ENCODE measurements around the gene VPS52. TPM values are rescaled to one million over a fixed set of nuclear protein-coding genes. Genes with fewer than 3 reads are reported as not detected.

VPS52 gene
- total RNA-seq, 2 experiments from 2014 or later, result 50.4 to 73.5 TPM

GRCh38 chr6:33213989-33214335 lies 57.7 kb downstream of the VPS52 start:
- no peak for TF ChIP-seq CTCF (conservative IDR thresholded peaks at IDR 0.05; ENCODE audit: low read length)
- TF ChIP-seq EZH2phosphoT487 (IDR thresholded peaks at IDR 0.05; ENCODE audit: borderline replicate concordance, low read depth, low read length), result no peak
- Histone ChIP-seq H4K20me1 (ENCODE audit: insufficient read depth, low read length) (no peaks in the 10 kb centered on the region), H3K4me3 (ENCODE audit: low read depth, low read length, poor library complexity, severe bottlenecking) (no peak overlapping the region), H3K4me2 (ENCODE audit: low read length) (no peak overlapping the region), H3K9me3 (ENCODE audit: low read length) (no peaks in the 10 kb centered on the region), H3K79me2 (ENCODE audit: insufficient read depth, low read depth, low read length) (peaks cover 5% of the 10 kb centered on the region; the same call in 1 of the 2 replicates), H3K9me2 (ENCODE audit: insufficient read depth, low read length) (no peaks in the 10 kb centered on the region), H2AFZ (ENCODE audit: low read length) (no peak overlapping the region), H3K27ac (ENCODE audit: low read depth, low read length, poor library complexity, severe bottlenecking) (no peak overlapping the region), H3K4me1 (ENCODE audit: insufficient read depth, low read length, poor library complexity, severe bottlenecking) (peaks cover 14% of the 10 kb centered on the region), H3K36me3 (ENCODE audit: insufficient read depth, low read length) (peaks cover 8% of the 10 kb centered on the region; the same call in 1 of the 2 replicates)
- BruUV-seq (replicated peaks), result no TSS peak
- ChIA-PET POLR2A (no interaction called here), CTCF (ENCODE audit: unreplicated experiment) (no interaction called here)
- DNase-seq (ENCODE audit: low spot score), result no peak
- intact Hi-C loops (cut with micrococcal nuclease; ENCODE audit: unreplicated experiment), result no loop called here

GRCh38 chr6:33213166-33213988 lies 58.3 kb downstream of the VPS52 start:
- H2AFZ ChIP-seq (ENCODE audit: low read length), result no peak overlapping the region
- peaks cover 17% of the 10 kb centered on the region for H3K4me1 ChIP-seq (ENCODE audit: insufficient read depth, low read length, poor library complexity, severe bottlenecking)
- intact Hi-C loops (cut with micrococcal nuclease; ENCODE audit: unreplicated experiment), result no loop called here
- H3K9me2 ChIP-seq (ENCODE audit: insufficient read depth, low read length), result no peaks in the 10 kb centered on the region
- POLR2A ChIA-PET, result no interaction called here
- no peak for TF ChIP-seq EZH2phosphoT487 (IDR thresholded peaks at IDR 0.05; ENCODE audit: borderline replicate concordance, low read depth, low read length)
- no peak for TF ChIP-seq CTCF (conservative IDR thresholded peaks at IDR 0.05; ENCODE audit: low read length)
- H3K9me3 ChIP-seq (ENCODE audit: low read length), result no peaks in the 10 kb centered on the region
- no peak for DNase-seq (ENCODE audit: low spot score)
- no peak overlapping the region for H3K27ac ChIP-seq (ENCODE audit: low read depth, low read length, poor library complexity, severe bottlenecking)
- no peak overlapping the region for H3K4me3 ChIP-seq (ENCODE audit: low read depth, low read length, poor library complexity, severe bottlenecking)
- H3K4me2 ChIP-seq (ENCODE audit: low read length), result no peak overlapping the region
- no TSS peak for BruUV-seq (replicated peaks)
- CTCF ChIA-PET (ENCODE audit: unreplicated experiment), result no interaction called here
- H4K20me1 ChIP-seq (ENCODE audit: insufficient read depth, low read length), result no peaks in the 10 kb centered on the region
- H3K36me3 ChIP-seq (ENCODE audit: insufficient read depth, low read length), result peaks cover 8% of the 10 kb centered on the region; the same call in 1 of the 2 replicates
- H3K79me2 ChIP-seq (ENCODE audit: insufficient read depth, low read depth, low read length), result peaks cover 6% of the 10 kb centered on the region; the same call in 1 of the 2 replicates

GRCh38 chr6:33212857-33213165 lies 58.9 kb downstream of the VPS52 start:
- Histone ChIP-seq H2AFZ (ENCODE audit: low read length) (no peak overlapping the region), H3K4me1 (ENCODE audit: insufficient read depth, low read length, poor library complexity, severe bottlenecking) (peaks cover 17% of the 10 kb centered on the region), H3K27ac (ENCODE audit: low read depth, low read length, poor library complexity, severe bottlenecking) (no peak overlapping the region), H3K4me3 (ENCODE audit: low read depth, low read length, poor library complexity, severe bottlenecking) (no peak overlapping the region), H3K36me3 (ENCODE audit: insufficient read depth, low read length) (peaks cover 8% of the 10 kb centered on the region; the same call in 1 of the 2 replicates), H3K79me2 (ENCODE audit: insufficient read depth, low read depth, low read length) (peaks cover 6% of the 10 kb centered on the region; the same call in 1 of the 2 replicates), H3K4me2 (ENCODE audit: low read length) (no peak overlapping the region), H4K20me1 (ENCODE audit: insufficient read depth, low read length) (no peaks in the 10 kb centered on the region), H3K9me3 (ENCODE audit: low read length) (no peaks in the 10 kb centered on the region), H3K9me2 (ENCODE audit: insufficient read depth, low read length) (no peaks in the 10 kb centered on the region)
- TF ChIP-seq EZH2phosphoT487 (IDR thresholded peaks at IDR 0.05; ENCODE audit: borderline replicate concordance, low read depth, low read length) (no peak), CTCF (conservative IDR thresholded peaks at IDR 0.05; ENCODE audit: low read length) (no peak)
- DNase-seq (ENCODE audit: low spot score), result no peak
- CTCF ChIA-PET (ENCODE audit: unreplicated experiment), result no interaction called here
- POLR2A ChIA-PET, result no interaction called here
- no TSS peak for BruUV-seq (replicated peaks)
- intact Hi-C loops (cut with micrococcal nuclease; ENCODE audit: unreplicated experiment), result no loop called here
